ENCODE results near the gene ZNF555.
"Not testable (repeated sequence)": the region's sequence is repeated elsewhere in the genome, so short reads cannot be mapped to it uniquely, and the experiment has no call there.

The ZNF555 gene

DNA sequence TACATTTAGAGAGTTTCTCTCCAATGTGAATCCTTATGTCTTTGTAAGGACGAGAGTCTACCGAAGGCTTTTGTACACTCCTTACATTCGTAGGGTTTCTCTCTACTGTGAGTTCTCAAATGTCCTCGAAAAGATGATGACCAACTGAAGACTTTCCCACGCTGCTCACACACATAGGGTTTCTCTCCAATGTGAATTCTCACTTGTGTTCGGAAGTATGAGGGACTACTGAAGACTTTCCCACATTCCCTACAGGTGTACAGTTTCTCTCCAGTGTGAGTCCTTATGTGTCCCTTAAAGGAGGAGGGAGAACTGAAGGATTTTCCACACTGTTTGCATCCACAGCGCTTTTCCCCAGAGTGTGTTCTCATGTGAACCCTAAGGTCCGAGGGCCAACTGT lies 55.4 kb downstream of the ZNF555 start:
- H3K4me3 ChIP-seq (ENCODE audit: low read depth, low read length) = no peak overlapping the region
- POLR2A ChIA-PET = no interaction called here
- no peak for DNase-seq (ENCODE audit: low read depth, low spot score)
- TF ChIP-seq, protein P1, sequence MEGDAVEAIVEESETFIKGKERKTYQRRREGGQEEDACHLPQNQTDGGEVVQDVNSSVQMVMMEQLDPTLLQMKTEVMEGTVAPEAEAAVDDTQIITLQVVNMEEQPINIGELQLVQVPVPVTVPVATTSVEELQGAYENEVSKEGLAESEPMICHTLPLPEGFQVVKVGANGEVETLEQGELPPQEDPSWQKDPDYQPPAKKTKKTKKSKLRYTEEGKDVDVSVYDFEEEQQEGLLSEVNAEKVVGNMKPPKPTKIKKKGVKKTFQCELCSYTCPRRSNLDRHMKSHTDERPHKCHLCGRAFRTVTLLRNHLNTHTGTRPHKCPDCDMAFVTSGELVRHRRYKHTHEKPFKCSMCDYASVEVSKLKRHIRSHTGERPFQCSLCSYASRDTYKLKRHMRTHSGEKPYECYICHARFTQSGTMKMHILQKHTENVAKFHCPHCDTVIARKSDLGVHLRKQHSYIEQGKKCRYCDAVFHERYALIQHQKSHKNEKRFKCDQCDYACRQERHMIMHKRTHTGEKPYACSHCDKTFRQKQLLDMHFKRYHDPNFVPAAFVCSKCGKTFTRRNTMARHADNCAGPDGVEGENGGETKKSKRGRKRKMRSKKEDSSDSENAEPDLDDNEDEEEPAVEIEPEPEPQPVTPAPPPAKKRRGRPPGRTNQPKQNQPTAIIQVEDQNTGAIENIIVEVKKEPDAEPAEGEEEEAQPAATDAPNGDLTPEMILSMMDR (IDR thresholded peaks at IDR 0.05; ENCODE audit: insufficient read depth, low read length, missing control alignments) = no peak
- CTCF ChIA-PET = interaction anchor here (1.4 to 1.7 kb wide), 2 partner anchors 9 to 11 kb away, joined by 6 to 9 read pairs; no protein-coding TSS in a partner anchor

- TF ChIP-seq, protein P1 (IDR thresholded peaks at IDR 0.05; ENCODE audit: insufficient read depth, low read length, missing control alignments) = no peak
- peak; percentile 90 for DNase-seq (ENCODE audit: low read depth, low spot score)
- POLR2A ChIA-PET = interaction anchor here (1.0 kb wide), 1 partner anchor 13 kb away, joined by 3 read pairs; no protein-coding TSS in a partner anchor
- peak within 1 kb of the TSS; percentile 95 for H3K4me3 ChIP-seq (ENCODE audit: low read depth, low read length)
- CTCF ChIA-PET = interaction anchor here (1.4 to 3.3 kb wide), 2 partner anchors 13 to 82 kb away, joined by 4 to 16 read pairs; no protein-coding TSS in a partner anchor
These were observed 59.3 kb downstream of the ZNF555 start, which contains the start of gene ZNF57 for GRCh38 chr19:2900296-2901252. Gene ZNF57, plus strand, starts transcription at chr19:2900928. Its CDS starts 118 bp downstream, at chr19:2901046.

- DNase-seq (ENCODE audit: low read depth, low spot score) = no peak
- TF ChIP-seq, protein P1 (IDR thresholded peaks at IDR 0.05; ENCODE audit: insufficient read depth, low read length, missing control alignments) = no peak
- no peak overlapping the region for H3K4me3 ChIP-seq (ENCODE audit: low read depth, low read length)
- CTCF ChIA-PET = interaction anchor here (0.9 to 1.6 kb wide), 4 partner anchors 10 to 16 kb away, joined by 3 read pairs; no protein-coding TSS in a partner anchor
- POLR2A ChIA-PET = no interaction called here
These were observed 61.4 kb downstream of the ZNF555 start for GRCh38 chr19:2902590-2903218.

DNA sequence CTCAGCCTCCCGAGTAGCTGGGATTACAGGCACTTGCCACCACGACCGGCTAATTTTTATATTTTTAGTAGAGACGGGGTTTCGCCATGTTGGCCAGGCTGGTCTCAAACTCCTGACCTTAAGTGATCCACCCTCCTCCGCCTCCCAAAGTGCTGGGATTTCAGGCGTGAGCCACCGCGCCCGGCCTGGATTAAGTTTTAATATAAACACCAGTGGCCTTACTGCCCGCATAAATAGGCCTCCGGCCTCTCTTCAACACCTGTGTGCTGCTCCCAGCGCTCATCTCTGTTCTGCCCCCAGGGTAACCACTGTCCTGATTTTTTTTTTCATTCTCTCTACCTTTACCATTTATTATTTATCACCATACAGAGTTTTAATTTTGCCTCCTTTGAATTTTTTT lies 62.1 kb downstream of the ZNF555 start:
- DNase-seq (ENCODE audit: low read depth, low spot score); H3K4me3 ChIP-seq (ENCODE audit: low read depth, low read length); POLR2A ChIA-PET: not testable (repeated sequence)
- CTCF ChIA-PET = interaction anchor here (1.2 to 1.6 kb wide), 2 partner anchors 9 to 10 kb away, joined by 3 read pairs; no protein-coding TSS in a partner anchor

GRCh38 chr19:2905918-2906519 lies 64.7 kb downstream of the ZNF555 start:
- TF ChIP-seq, protein P1 (IDR thresholded peaks at IDR 0.05; ENCODE audit: insufficient read depth, low read length, missing control alignments) = no peak
- ChIA-PET POLR2A (no interaction called here), CTCF (interaction anchor here (0.7 to 1.0 kb wide), 2 partner anchors 18 to 86 kb away, joined by 3 to 4 read pairs; partner anchors contain the start of gene ZNF554)
- no peak overlapping the region for H3K4me3 ChIP-seq (ENCODE audit: low read depth, low read length)
- no peak for DNase-seq (ENCODE audit: low read depth, low spot score)

GRCh38 chr19:2906631-2907195 lies 65.4 kb downstream of the ZNF555 start:
- CTCF ChIA-PET = interaction anchor here (0.7 to 2.0 kb wide), 3 partner anchors 19 to 87 kb away, joined by 3 to 10 read pairs (median 4); partner anchors contain the start of gene ZNF554
- POLR2A ChIA-PET = no interaction called here

More at GRCh38 chr19:2906631-2907195, 65.4 kb downstream of the ZNF555 start:
- TF ChIP-seq, protein P1 (IDR thresholded peaks at IDR 0.05; ENCODE audit: insufficient read depth, low read length, missing control alignments) = no peak
- no peak overlapping the region for H3K4me3 ChIP-seq (ENCODE audit: low read depth, low read length)
- DNase-seq (ENCODE audit: low read depth, low spot score) = no peak
